ENCODE data around the gene TRUB2.
"Not testable (repeated sequence)": the region's sequence is repeated elsewhere in the genome, so short reads cannot be mapped to it uniquely, and the experiment has no call there.

The TRUB2 gene

DNA sequence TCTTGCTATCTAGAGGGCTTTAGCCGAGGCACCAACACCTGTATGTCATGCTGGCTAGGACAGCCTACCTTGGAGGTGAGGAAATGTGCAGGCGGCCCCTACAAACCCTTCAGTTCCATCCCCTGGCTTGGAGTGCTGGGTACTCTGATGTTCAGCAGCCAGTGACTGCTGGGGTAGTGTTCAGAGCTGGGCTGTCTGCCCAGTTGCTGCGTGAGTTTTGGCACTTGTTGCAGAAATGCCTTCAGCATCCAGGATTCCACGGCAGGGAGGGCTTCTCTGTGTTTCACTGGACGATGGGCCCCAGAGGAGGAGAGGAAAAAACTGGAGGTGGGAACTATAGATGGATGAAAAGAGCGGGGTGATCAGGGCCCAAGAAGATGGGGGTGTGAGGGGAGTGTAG, 35.8 kb downstream of the TRUB2 start:
- no peak for TF ChIP-seq CTCF (IDR thresholded peaks at IDR 0.05; ENCODE audit: borderline replicate concordance, control extremely low read depth, extremely low read depth, insufficient read depth, missing control alignments)
- in situ Hi-C loops (cut with MboI; ENCODE audit: low sequenced_read_pairs, unreplicated experiment): no loop called here
- DNase-seq (ENCODE audit: low spot score): no peak

GRCh38 chr9:128285033-128285784, 37.0 kb downstream of the TRUB2 start:
- in situ Hi-C loops (cut with MboI; ENCODE audit: low sequenced_read_pairs, unreplicated experiment): no loop called here
- peak; percentile 6 for DNase-seq (ENCODE audit: low spot score)
- TF ChIP-seq CTCF (IDR thresholded peaks at IDR 0.05; ENCODE audit: borderline replicate concordance, control extremely low read depth, extremely low read depth, insufficient read depth, missing control alignments): no peak

GRCh38 chr9:128282500-128282899, 39.7 kb downstream of the TRUB2 start:
- no peak for TF ChIP-seq CTCF (IDR thresholded peaks at IDR 0.05; ENCODE audit: borderline replicate concordance, control extremely low read depth, extremely low read depth, insufficient read depth, missing control alignments)
- no peak for DNase-seq (ENCODE audit: low spot score)
- in situ Hi-C loops (cut with MboI; ENCODE audit: low sequenced_read_pairs, unreplicated experiment): no loop called here

DNA sequence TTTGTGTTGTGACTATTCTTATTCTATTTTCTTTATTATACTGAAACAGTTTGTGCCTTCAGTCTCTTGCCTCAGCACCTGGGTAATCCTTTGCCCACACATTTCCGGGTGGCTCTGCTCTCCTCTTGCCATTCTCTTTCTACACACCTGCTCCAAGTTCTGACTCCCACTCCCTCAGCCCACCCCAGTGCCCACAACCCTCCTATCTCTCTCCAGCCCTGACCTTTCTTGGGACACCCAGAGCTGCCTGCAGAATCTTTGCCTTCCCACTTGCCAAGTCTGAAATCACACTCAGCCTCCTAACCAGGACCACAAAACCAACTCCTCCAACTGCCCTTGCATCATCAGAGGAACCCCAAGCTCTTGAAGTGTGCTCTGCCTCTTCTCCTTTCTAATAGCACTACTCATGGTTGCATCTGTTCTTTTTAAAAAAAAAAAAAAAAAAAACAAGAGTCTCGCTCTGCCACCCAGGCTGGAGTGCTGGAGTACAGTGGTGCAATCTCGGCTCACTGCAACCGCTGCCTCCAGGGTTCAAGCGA, 42.1 kb downstream of the TRUB2 start:
- in situ Hi-C loops (cut with MboI; ENCODE audit: low sequenced_read_pairs, unreplicated experiment): no loop called here
- no peak for DNase-seq (ENCODE audit: low spot score)

DNA sequence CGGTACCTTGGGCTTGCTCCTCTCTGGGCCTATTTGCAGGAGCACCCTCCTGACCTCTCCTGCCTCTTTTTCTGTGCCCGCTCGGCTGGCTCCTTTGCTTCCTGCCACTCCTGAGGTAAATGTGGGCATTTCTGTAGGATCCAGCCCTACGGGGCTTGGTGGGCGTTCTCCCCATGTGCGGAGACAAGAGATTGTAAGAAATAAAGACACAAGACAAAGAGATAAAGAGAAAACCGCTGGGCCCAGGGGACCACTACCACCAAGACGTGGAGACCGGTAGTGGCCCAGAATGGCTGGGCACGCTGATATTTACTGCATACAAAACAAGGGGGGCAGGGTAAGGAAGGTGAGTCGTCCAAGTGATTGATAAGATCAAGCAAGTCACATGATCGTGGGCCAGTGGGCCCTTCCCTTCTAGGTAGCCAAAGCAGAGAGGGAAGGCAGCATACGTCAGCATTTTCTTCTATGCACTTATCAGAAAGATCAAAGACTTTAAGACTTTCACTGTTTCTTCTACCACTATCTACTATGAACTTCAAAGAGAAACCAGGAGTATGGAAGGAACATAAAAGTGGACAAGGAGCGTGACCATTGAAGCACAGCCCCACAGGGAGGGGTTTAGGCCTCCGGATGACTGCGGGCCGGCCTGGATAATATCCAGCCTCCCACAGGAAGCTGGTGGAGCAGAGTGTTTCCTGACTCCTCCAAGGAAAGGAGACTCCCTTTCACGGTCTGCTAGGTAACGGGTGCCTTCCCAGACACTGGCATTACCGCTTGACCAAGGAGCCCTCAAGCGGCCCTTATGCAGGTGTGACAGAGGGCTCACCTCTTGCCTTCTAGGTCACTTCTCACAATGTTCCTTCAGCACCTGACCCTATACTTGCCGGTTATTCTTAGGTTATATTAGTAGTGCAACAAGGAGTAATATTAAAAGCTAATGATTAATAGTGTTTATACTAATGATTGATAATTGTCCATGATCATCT, 42.9 kb downstream of the TRUB2 start:
- DNase-seq (ENCODE audit: low spot score); in situ Hi-C loops (cut with MboI; ENCODE audit: low sequenced_read_pairs, unreplicated experiment): not testable (repeated sequence)

More for the DNA sequence above, 42.1 kb downstream of the TRUB2 start:
- no peak for TF ChIP-seq CTCF (IDR thresholded peaks at IDR 0.05; ENCODE audit: borderline replicate concordance, control extremely low read depth, extremely low read depth, insufficient read depth, missing control alignments)

DNA sequence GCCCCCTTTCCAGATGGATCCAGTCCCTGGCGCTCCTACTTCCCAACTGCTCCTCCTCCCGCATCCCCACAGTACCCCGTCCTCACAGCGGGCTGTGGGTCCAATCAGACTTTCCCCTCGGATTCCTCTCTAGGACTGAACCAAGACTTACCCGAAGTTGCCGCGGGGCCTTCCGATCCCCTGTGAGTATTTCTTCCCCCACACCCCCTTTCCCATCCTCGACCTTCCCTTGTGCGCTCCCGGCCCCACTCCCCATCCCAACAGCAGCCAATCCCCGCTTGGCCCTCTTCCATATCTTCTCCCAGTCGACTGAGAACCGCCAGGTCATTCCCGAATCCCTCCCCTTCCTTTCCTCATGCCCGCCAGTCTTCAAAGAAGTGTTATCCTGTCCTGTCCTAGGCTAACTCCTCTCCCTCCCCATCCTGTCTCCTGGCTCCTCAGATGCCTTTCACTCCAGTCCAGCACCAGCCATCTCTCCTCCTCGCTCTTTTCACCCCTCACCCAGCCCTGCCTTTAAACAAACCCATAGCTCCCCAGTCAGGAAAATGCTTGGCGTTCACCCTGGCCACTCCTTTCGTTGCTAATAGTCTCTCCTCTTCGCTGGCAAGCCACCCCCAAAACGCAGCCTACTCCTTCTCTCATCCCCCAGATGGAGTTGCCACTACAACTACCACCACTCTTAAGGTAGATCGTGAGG, 45.5 kb downstream of the TRUB2 start:
- DNase-seq (ENCODE audit: low spot score): no peak
- in situ Hi-C loops (cut with MboI; ENCODE audit: low sequenced_read_pairs, unreplicated experiment): no loop called here
- TF ChIP-seq CTCF (IDR thresholded peaks at IDR 0.05; ENCODE audit: borderline replicate concordance, control extremely low read depth, extremely low read depth, insufficient read depth, missing control alignments): no peak

Measured in GM13976 (cell line).